ENCODE results near the gene SOD1. TPM values are rescaled to one million over a fixed set of nuclear protein-coding genes. Genes with fewer than 3 reads are reported as not detected.

Gene SOD1
- total RNA-seq, 1 experiment from 2014 or later, result 227 TPM

DNA sequence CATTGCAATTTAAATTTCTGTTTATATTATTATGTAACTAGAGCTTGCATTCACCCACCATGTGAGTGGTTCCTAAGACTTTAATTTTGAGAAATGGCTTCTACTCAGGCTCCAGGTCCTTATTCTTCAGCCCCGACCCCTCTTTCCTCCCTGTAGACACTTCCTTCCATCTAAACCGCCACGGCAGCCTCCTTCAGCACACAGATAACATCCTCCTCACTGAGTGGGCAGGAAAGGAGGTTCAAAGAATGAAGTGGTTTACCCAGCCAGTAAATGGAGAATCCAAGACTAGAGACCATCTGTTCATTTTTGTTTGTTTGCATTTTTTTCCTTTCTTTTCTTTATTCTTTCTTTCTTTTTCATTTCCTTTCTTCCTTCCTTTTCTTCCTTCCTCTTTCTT is 37.1 kb upstream of the SOD1 start:
- no TSS peak for BruUV-seq (replicated peaks)
- H3K9me3 Mint-ChIP-seq (ENCODE audit: unreplicated experiment), result no peaks in the 10 kb centered on the region

DNA sequence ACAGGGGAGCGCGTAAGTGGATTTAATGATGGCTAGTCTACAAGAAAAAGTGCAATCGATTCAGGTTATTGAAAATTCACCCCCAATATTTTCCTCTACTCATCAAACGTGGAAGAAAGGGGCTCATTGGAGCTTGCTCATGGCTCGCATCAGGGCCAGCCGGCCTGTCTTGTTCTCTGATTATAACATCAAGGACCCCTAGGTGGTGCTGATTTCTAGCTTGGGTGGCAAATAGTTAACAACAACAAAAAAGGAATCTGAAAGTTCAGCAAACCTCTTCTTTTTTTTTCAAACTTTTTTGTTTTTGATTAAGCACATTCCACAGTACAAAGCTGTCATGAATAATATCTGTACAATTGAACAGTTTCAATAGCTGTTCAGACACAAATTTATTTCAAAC is 35.8 kb upstream of the SOD1 start:
- intact Hi-C loops (cut with micrococcal nuclease; ENCODE audit: unreplicated experiment), result no loop called here
- no TSS peak for BruUV-seq (replicated peaks)
- TF ChIP-seq, protein P1, sequence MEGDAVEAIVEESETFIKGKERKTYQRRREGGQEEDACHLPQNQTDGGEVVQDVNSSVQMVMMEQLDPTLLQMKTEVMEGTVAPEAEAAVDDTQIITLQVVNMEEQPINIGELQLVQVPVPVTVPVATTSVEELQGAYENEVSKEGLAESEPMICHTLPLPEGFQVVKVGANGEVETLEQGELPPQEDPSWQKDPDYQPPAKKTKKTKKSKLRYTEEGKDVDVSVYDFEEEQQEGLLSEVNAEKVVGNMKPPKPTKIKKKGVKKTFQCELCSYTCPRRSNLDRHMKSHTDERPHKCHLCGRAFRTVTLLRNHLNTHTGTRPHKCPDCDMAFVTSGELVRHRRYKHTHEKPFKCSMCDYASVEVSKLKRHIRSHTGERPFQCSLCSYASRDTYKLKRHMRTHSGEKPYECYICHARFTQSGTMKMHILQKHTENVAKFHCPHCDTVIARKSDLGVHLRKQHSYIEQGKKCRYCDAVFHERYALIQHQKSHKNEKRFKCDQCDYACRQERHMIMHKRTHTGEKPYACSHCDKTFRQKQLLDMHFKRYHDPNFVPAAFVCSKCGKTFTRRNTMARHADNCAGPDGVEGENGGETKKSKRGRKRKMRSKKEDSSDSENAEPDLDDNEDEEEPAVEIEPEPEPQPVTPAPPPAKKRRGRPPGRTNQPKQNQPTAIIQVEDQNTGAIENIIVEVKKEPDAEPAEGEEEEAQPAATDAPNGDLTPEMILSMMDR (IDR thresholded peaks at IDR 0.05; ENCODE audit: insufficient read depth in 1 of 2, low read depth in 1 of 2, low read length in 1 of 2, severe bottlenecking in 1 of 2, unreplicated experiment in 1 of 2), result no peak

More for the DNA sequence above, 37.1 kb upstream of the SOD1 start:
- no peak overlapping the region for H3K27ac Mint-ChIP-seq (ENCODE audit: unreplicated experiment)
- intact Hi-C loops (cut with micrococcal nuclease; ENCODE audit: unreplicated experiment), result no loop called here
- H3K27me3 Mint-ChIP-seq (ENCODE audit: insufficient read depth, unreplicated experiment), result peaks cover 4% of the 10 kb centered on the region
- H3K36me3 Mint-ChIP-seq (ENCODE audit: insufficient read depth, unreplicated experiment), result no peaks in the 10 kb centered on the region
- no peak overlapping the region for H3K4me3 Mint-ChIP-seq (ENCODE audit: unreplicated experiment)
- H3K4me1 ChIP-seq, result no peaks in the 10 kb centered on the region
- no peaks in the 10 kb centered on the region for H3K27me3 ChIP-seq (replicated peaks; ENCODE audit: control insufficient read depth, insufficient read depth, low read length)
- no peaks in the 10 kb centered on the region for H3K9me3 ChIP-seq
- H3K4me3 ChIP-seq (ENCODE audit: low read depth, low read length), result no peak overlapping the region
- no peak for DNase-seq
- no peaks in the 10 kb centered on the region for H3K4me1 Mint-ChIP-seq (ENCODE audit: low read depth, unreplicated experiment)
- ChIA-PET CTCF (no interaction called here), POLR2A (no interaction called here)
- H3K36me3 ChIP-seq (ENCODE audit: control insufficient read depth, insufficient read depth, low read length), result no peaks in the 10 kb centered on the region
- TF ChIP-seq, protein P1 (IDR thresholded peaks at IDR 0.05; ENCODE audit: insufficient read depth in 1 of 2, low read depth in 1 of 2, low read length in 1 of 2, severe bottlenecking in 1 of 2, unreplicated experiment in 1 of 2), result no peak

DNA sequence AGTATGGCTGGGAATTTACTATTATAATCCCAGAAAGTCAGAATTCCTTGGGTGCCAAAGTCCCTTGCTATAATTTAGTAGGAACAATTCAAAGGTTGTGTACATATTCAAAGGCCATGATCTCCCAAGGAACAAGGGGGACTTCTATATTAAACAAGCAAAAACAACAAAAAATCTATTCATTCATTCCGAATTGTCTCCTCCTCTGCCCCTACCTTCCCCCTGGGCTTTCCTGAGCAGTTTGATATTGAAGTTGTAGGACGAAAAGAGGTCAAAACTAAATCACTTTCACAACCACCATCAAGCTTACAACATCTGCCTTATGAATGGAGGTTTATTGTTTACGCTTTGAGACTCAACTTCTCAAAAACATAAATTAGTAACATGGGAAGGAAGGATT is 35.3 kb upstream of the SOD1 start:
- no peaks in the 10 kb centered on the region for H3K36me3 Mint-ChIP-seq (ENCODE audit: insufficient read depth, unreplicated experiment)
- H3K27me3 Mint-ChIP-seq (ENCODE audit: insufficient read depth, unreplicated experiment), result peaks cover 4% of the 10 kb centered on the region
- ChIA-PET CTCF (interaction anchor here (0.8 kb wide), 1 partner anchor 14 kb away, joined by 3 read pairs; no protein-coding TSS in a partner anchor), POLR2A (no interaction called here)
- no peaks in the 10 kb centered on the region for H3K4me1 ChIP-seq
- H3K4me1 Mint-ChIP-seq (ENCODE audit: low read depth, unreplicated experiment), result no peaks in the 10 kb centered on the region
- no peaks in the 10 kb centered on the region for H3K27me3 ChIP-seq (replicated peaks; ENCODE audit: control insufficient read depth, insufficient read depth, low read length)
- intact Hi-C loops (cut with micrococcal nuclease; ENCODE audit: unreplicated experiment), result no loop called here
- H3K9me3 ChIP-seq, result no peaks in the 10 kb centered on the region
- no peak overlapping the region for H3K4me3 ChIP-seq (ENCODE audit: low read depth, low read length)
- H3K36me3 ChIP-seq (ENCODE audit: control insufficient read depth, insufficient read depth, low read length), result no peaks in the 10 kb centered on the region
- no peak for DNase-seq
- no peaks in the 10 kb centered on the region for H3K9me3 Mint-ChIP-seq (ENCODE audit: unreplicated experiment)
- TF ChIP-seq, protein P1 (IDR thresholded peaks at IDR 0.05; ENCODE audit: insufficient read depth in 1 of 2, low read depth in 1 of 2, low read length in 1 of 2, severe bottlenecking in 1 of 2, unreplicated experiment in 1 of 2), result no peak
- no peak overlapping the region for H3K4me3 Mint-ChIP-seq (ENCODE audit: unreplicated experiment)
- BruUV-seq (replicated peaks), result no TSS peak
- no peak overlapping the region for H3K27ac Mint-ChIP-seq (ENCODE audit: unreplicated experiment)

More for the DNA sequence above, 35.8 kb upstream of the SOD1 start:
- Histone ChIP-seq H3K9me3 (no peaks in the 10 kb centered on the region), H3K36me3 (ENCODE audit: control insufficient read depth, insufficient read depth, low read length) (no peaks in the 10 kb centered on the region), H3K4me1 (no peaks in the 10 kb centered on the region), H3K4me3 (ENCODE audit: low read depth, low read length) (no peak overlapping the region), H3K27me3 (replicated peaks; ENCODE audit: control insufficient read depth, insufficient read depth, low read length) (no peaks in the 10 kb centered on the region)
- Mint-ChIP-seq H3K4me1 (ENCODE audit: low read depth, unreplicated experiment) (no peaks in the 10 kb centered on the region), H3K27ac (ENCODE audit: unreplicated experiment) (no peak overlapping the region), H3K4me3 (ENCODE audit: unreplicated experiment) (no peak overlapping the region), H3K27me3 (ENCODE audit: insufficient read depth, unreplicated experiment) (peaks cover 4% of the 10 kb centered on the region), H3K9me3 (ENCODE audit: unreplicated experiment) (no peaks in the 10 kb centered on the region), H3K36me3 (ENCODE audit: insufficient read depth, unreplicated experiment) (no peaks in the 10 kb centered on the region)
- CTCF ChIA-PET, result interaction anchor here (0.8 kb wide), 1 partner anchor 13 kb away, joined by 3 read pairs; no protein-coding TSS in a partner anchor
- POLR2A ChIA-PET, result no interaction called here
- DNase-seq, result no peak

Measured in Caco-2 (cell line).